ENCODE data around the gene EIF2B2. TPM values are rescaled to one million over a fixed set of nuclear protein-coding genes. Genes with fewer than 3 reads are reported as not detected.

EIF2B2 gene
- total RNA-seq, 1 experiment from 2014 or later: 48.3 TPM

- Histone ChIP-seq H4K20me1 (ENCODE audit: control insufficient read depth, insufficient read depth, insufficient read length) (no peaks in the 10 kb centered on the region), H3K56ac (ENCODE audit: insufficient read length, low read depth, low read length) (no peak overlapping the region), H2BK5ac (ENCODE audit: insufficient read length, low read length) (no peak overlapping the region), H4K91ac (ENCODE audit: insufficient read length, low read depth, low read length) (no peak overlapping the region), H2AFZ (ENCODE audit: low read length) (no peak overlapping the region), H2AK5ac (ENCODE audit: insufficient read length, low read length) (no peak overlapping the region), H3K79me2 (ENCODE audit: insufficient read depth, low read length) (no peaks in the 10 kb centered on the region), H3K4me1 (ENCODE audit: insufficient read depth, low read length) (no peaks in the 10 kb centered on the region; the same call in 1 of the 2 replicates), H4K5ac (ENCODE audit: insufficient read length, low read depth, low read length) (no peak overlapping the region), H2BK120ac (ENCODE audit: low read depth, low read length, poor library complexity, severe bottlenecking) (no peak overlapping the region), H3K9ac (ENCODE audit: extremely low read depth, insufficient read length, low read length) (no peak overlapping the region), H4K8ac (replicated peaks; ENCODE audit: insufficient read length, low read depth, low read length) (no peak overlapping the region), H3K79me1 (ENCODE audit: insufficient read depth, low read depth, low read length, poor library complexity, severe bottlenecking) (no peaks in the 10 kb centered on the region), H3K14ac (ENCODE audit: insufficient read depth, low read length) (no peak overlapping the region), H3K18ac (ENCODE audit: insufficient read length, low read depth, low read length) (no peak overlapping the region), H2BK12ac (ENCODE audit: insufficient read length, low read depth, low read length) (no peak overlapping the region), H3K4me2 (ENCODE audit: insufficient read depth, insufficient read length, low read length) (no peak overlapping the region), H3K27me3 (ENCODE audit: insufficient read depth, low read length) (no peaks in the 10 kb centered on the region), H2BK20ac (ENCODE audit: low read depth, low read length, poor library complexity, severe bottlenecking) (no peak overlapping the region), H3K23ac (ENCODE audit: insufficient read length, low read depth, low read length) (no peak overlapping the region), H3K27ac (ENCODE audit: insufficient read length, low read depth, low read length) (no peak overlapping the region), H2BK15ac (ENCODE audit: low read depth, low read length) (no peak overlapping the region; the same call in 1 of the 2 replicates), H3K9me3 (ENCODE audit: control insufficient read depth, low read depth, low read length) (no peaks in the 10 kb centered on the region), H3K4ac (ENCODE audit: low read depth, low read length) (no peak overlapping the region), H3T11ph (ENCODE audit: low read length) (no peak overlapping the region), H3K23me2 (ENCODE audit: insufficient read length, low read depth, low read length, poor library complexity, severe bottlenecking) (no peaks in the 10 kb centered on the region)
- H3K4me3 Mint-ChIP-seq: no peak overlapping the region
- no peaks in the 10 kb centered on the region for H3K9me3 Mint-ChIP-seq
- no peaks in the 10 kb centered on the region; a peak in 1 of 7 replicates for H3K36me3 Mint-ChIP-seq (ENCODE audit: insufficient read depth in 1 of 3, low read depth in 3 of 3)
- no peak overlapping the region for H3K27ac Mint-ChIP-seq
- H3K27me3 Mint-ChIP-seq (ENCODE audit: low read depth): no peaks in the 10 kb centered on the region
- peaks cover 10 to 20% of the 10 kb centered on the region in 2 experiments for H3K4me1 Mint-ChIP-seq
- WGBS (ENCODE audit: extremely low coverage, insufficient read length, low lambda C conversion rate): no CpG with 5 or more reads among the region's 6 CpGs
- DNase-seq: no peak
- TF ChIP-seq CTCF (conservative IDR thresholded peaks at IDR 0.05): no peak
Observed at GRCh38 chr14:74985806-74986205, 16.9 kb upstream of the EIF2B2 start.

Data from H9 (cell line).